K562 (cell line): ENCODE results near the gene WASF3. TPM values are rescaled to one million over a fixed set of nuclear protein-coding genes. Genes with fewer than 3 reads are reported as not detected.

Source experiments
- ATAC-seq: fragments of 200-7000 bp; cut with Tn5 transposase; 3 replicates; pipeline ENCODE4 v1.9.1; 2020; ENCODE audit warnings: moderate library complexity
- BruUV-seq: library from RNA; stranded (reverse); fragments of 400-500 nt; replicated peaks from 2 replicates; lab custom pipeline; 2021; lab: Mats Ljungman, UMichigan
- CTCF ChIA-PET: fragments of 300-600 bp; formaldehyde crosslinking; extraction: SDS; loops from one replicate; lab custom pipeline; 2021; ENCODE audit warnings: low intra/inter-chr PET ratio; lab: Yijun Ruan, JAX
- POLR2A ChIA-PET: fragments of 300-600, 350-650 bp; sonication (Branson Sonifier 250); formaldehyde crosslinking; extraction: SDS; loops from one replicate; lab custom pipeline; 2021; ENCODE audit warnings: antibody characterized with exemption, inconsistent platforms; lab: Yijun Ruan, JAX
- DNase-seq, 4 experiments: peaks; one replicate each; pipeline versions ENCODE4 v3.0.0 to v3.0.0-alpha.2; 2011 to 2018; ENCODE audit warnings: low spot score in 3 of 4, mixed read lengths in 3 of 4; ENCODE audit errors: extremely low read depth in 1 of 4
- FAIRE-seq: peaks from 2 replicates; lab custom pipeline; 2011; peaks lifted over from hg19 to GRCh38; lab: Jason Lieb, UNC
- H2AFZ ChIP-seq: 2 replicates; pipeline ENCODE4 v1.6.0; 2011; ENCODE audit warnings: low read depth, low read length, control low read depth, inconsistent platforms
- H3K27ac ChIP-seq: fragments of 200-600 bp; 3 replicates; pipeline ENCODE4 v1.8.0; 2011; ENCODE audit warnings: low read depth, mild to moderate bottlenecking, control low read depth, inconsistent platforms, low read length, moderate library complexity, mixed read lengths; ENCODE audit errors: extremely low read depth
- H3K27me3 ChIP-seq, 2 experiments: fragments of 300-600 bp in 1 of 2; 2 replicates in 1 of 2; 3 replicates in 1 of 2; pipeline versions ENCODE4 v1.6.0 to v1.8.0; 2011; ENCODE audit warnings: inconsistent platforms in 2 of 2, low read length in 2 of 2, mild to moderate bottlenecking in 1 of 2, mixed read lengths in 1 of 2, moderate library complexity in 1 of 2; ENCODE audit not compliant: control insufficient read depth in 2 of 2, insufficient read depth in 2 of 2
- H3K36me3 ChIP-seq: fragments of 300-600 bp; 3 replicates; pipeline ENCODE4 v1.8.0; 2011; ENCODE audit warnings: mild to moderate bottlenecking, low read length, inconsistent platforms; ENCODE audit not compliant: control insufficient read depth, insufficient read depth
- H3K4me1 ChIP-seq, 2 experiments: fragments of 200-600 bp in 1 of 2; replicated peaks in 1 of 2; 2 replicates in 1 of 2; 3 replicates in 1 of 2; pipeline versions ENCODE4 v1.5.1 to v1.8.0; 2011; ENCODE audit warnings: inconsistent platforms in 2 of 2, low read length in 2 of 2, mild to moderate bottlenecking in 1 of 2, mixed read lengths in 1 of 2, moderate library complexity in 1 of 2; ENCODE audit not compliant: control insufficient read depth in 2 of 2, insufficient read depth in 2 of 2
- H3K4me2 ChIP-seq: 2 replicates; pipeline ENCODE4 v1.6.1; 2011; ENCODE audit warnings: low read length, control low read depth, inconsistent platforms, mixed read lengths; ENCODE audit not compliant: insufficient read depth
- H3K4me3 ChIP-seq: fragments of 200-600 bp; sonication (generic), shearing (Covaris generic); 2 replicates; pipeline ENCODE4 v1.5.1; 2016; ENCODE audit warnings: control low read depth, inconsistent platforms
- H3K79me2 ChIP-seq: fragments of 200-600 bp; 3 replicates; pipeline ENCODE4 v1.8.0; 2011; ENCODE audit warnings: low read length, inconsistent platforms; ENCODE audit not compliant: control insufficient read depth, insufficient read depth
- H3K9ac ChIP-seq, 2 experiments: 2 replicates each; pipeline versions ENCODE4 v1.6.0 to v1.6.1; 2011; ENCODE audit warnings: low read depth in 2 of 2, low read length in 2 of 2, control low read depth in 1 of 2, inconsistent platforms in 1 of 2, mild to moderate bottlenecking in 1 of 2, mixed read lengths in 1 of 2; ENCODE audit not compliant: insufficient read depth in 1 of 2
- H3K9me1 ChIP-seq: one replicate; pipeline ENCODE4 v1.6.0; 2011; ENCODE audit warnings: inconsistent platforms, mild to moderate bottlenecking, low read length, moderate library complexity; ENCODE audit not compliant: control insufficient read depth, insufficient read depth
- H3K9me3 ChIP-seq: replicated peaks from 2 replicates; pipeline ENCODE4 v1.5.1; 2011; ENCODE audit warnings: low read depth, low read length, inconsistent platforms; ENCODE audit not compliant: control insufficient read depth, insufficient read depth
- H4K20me1 ChIP-seq: replicated peaks from 2 replicates; pipeline ENCODE4 v1.6.1; 2011; ENCODE audit warnings: low read length, inconsistent platforms, mixed read lengths; ENCODE audit not compliant: control insufficient read depth, insufficient read depth
- CBFA2T2 ChIP-seq: fragments of 450-650 bp; conservative IDR thresholded peaks from 2 replicates; pipeline ENCODE4 v1.6.1; 2017; ENCODE audit warnings: mild to moderate bottlenecking
- CTBP1 ChIP-seq: fragments of 450-650 bp; IDR thresholded peaks from 2 replicates; pipeline ENCODE4 v1.6.1; 2016; ENCODE audit warnings: borderline replicate concordance
- DPF2 ChIP-seq: fragments of 450-650 bp; IDR thresholded peaks from 2 replicates; pipeline ENCODE4 v1.6.1; 2016
- FOXK2 ChIP-seq, 2 experiments: fragments of 450-650 bp; IDR thresholded peaks in 1 of 2; conservative IDR thresholded peaks in 1 of 2; 2 replicates each; pipeline ENCODE4 v1.6.1; 2016; ENCODE audit warnings: low read depth in 2 of 2, mild to moderate bottlenecking in 1 of 2
- HNRNPL ChIP-seq: fragments of 200-400 bp; formaldehyde crosslinking; IDR thresholded peaks from 2 replicates; pipeline ENCODE4 v1.6.1; 2017; ENCODE audit warnings: low read depth, mild to moderate bottlenecking, low read length
- HSF4 ChIP-seq: fragments of 250-450 bp; sonication (Bioruptor Pico); IDR thresholded peaks from 2 replicates; pipeline ENCODE4 v2.1.2; 2022; ENCODE audit warnings: mild to moderate bottlenecking, moderate library complexity, borderline replicate concordance
- PURB ChIP-seq: sonication (generic); formaldehyde crosslinking; IDR thresholded peaks from 2 replicates; pipeline ENCODE4 v1.9.0; 2021; ENCODE audit warnings: low read depth, mild to moderate bottlenecking, missing genetic modification reagents
- RBM17 ChIP-seq: fragments of 200-400 bp; formaldehyde crosslinking; IDR thresholded peaks from 2 replicates; pipeline ENCODE4 v1.6.1; 2017; ENCODE audit warnings: low read depth, mild to moderate bottlenecking, low read length, borderline replicate concordance
- RFX7 ChIP-seq: fragments of 250-450 bp; sonication (Bioruptor Pico); IDR thresholded peaks from 2 replicates; pipeline ENCODE4 v1.5.1; 2021; ENCODE audit warnings: mild to moderate bottlenecking
- SMARCA5 ChIP-seq: fragments of 450-650 bp; IDR thresholded peaks from 2 replicates; pipeline ENCODE4 v1.6.1; 2016
- WHSC1 ChIP-seq: IDR thresholded peaks from one replicate; pipeline ENCODE4 v1.6.1; 2012; ENCODE audit warnings: low read length, control low read depth, inconsistent platforms
- ZC3H4 ChIP-seq: sonication (generic); formaldehyde crosslinking; IDR thresholded peaks from 2 replicates; pipeline ENCODE4 v1.9.0; 2021; ENCODE audit warnings: missing genetic modification reagents, borderline replicate concordance
- ZNF282 ChIP-seq: sonication (generic); formaldehyde crosslinking; IDR thresholded peaks from 2 replicates; pipeline ENCODE4 v1.8.1; 2023; ENCODE audit warnings: missing genetic modification reagents
- ZNF445 ChIP-seq: fragments of 250-450 bp; sonication (Bioruptor Pico); IDR thresholded peaks from 2 replicates; pipeline ENCODE4 v1.4.0; 2020; ENCODE audit warnings: low read depth, mild to moderate bottlenecking, moderate library complexity
- ZNF589 ChIP-seq: fragments of 200-800 bp; sonication (Bioruptor generic); IDR thresholded peaks from 2 replicates; pipeline ENCODE4 v1.6.1; 2016; ENCODE audit warnings: low read depth, missing genetic modification characterization, missing compliant biosample characterization
- WGBS: fragments of 100-300 bp; shearing (Covaris generic); methylation state at CpG from one replicate; pipeline ENCODE4 v1.1.6; 2016; ENCODE audit warnings: low coverage, mixed read lengths; ENCODE audit not compliant: insufficient coverage; ENCODE audit errors: missing lambda C conversion rate; 5-methylcytosine and 5-hydroxymethylcytosine counted together
- in situ Hi-C: fragments of 300-500 bp; cut with MboI; formaldehyde crosslinking; loops from 4 replicates; pipeline ENCODE4 v1.15.0; 2018; ENCODE audit warnings: inconsistent platforms, mixed read lengths
- intact Hi-C: fragments of 100-400 bp; cut with micrococcal nuclease; formaldehyde crosslinking; loops from 2 replicates; pipeline ENCODE4 v1.14.2; 2022
- polyA plus RNA-seq, 8 experiments: library from polyadenylated mRNA; depleted of rRNA in 4 of 8; stranded (reverse) in 5 of 8; unstranded in 3 of 8; fragments of >200 nt; fragmentation: Nextera tagmentation in 2 of 8; fragmentation: Illumina TruSeq in 1 of 8; extraction: Ambion mirVana in 2 of 8; extraction: Trizol in 1 of 8; gene quantifications; 2 replicates each; pipeline versions ENCODE4 v1.2.1 to v1.2.3, GENCODE V29; 2011 to 2014; ENCODE audit warnings: inconsistent platforms in 1 of 8, missing spikeins in 1 of 8
- total RNA-seq, 7 experiments: library from RNA; depleted of rRNA in 6 of 7; stranded (reverse); fragments of >200 nt in 6 of 7; fragmentation: Illumina TruSeq in 2 of 7; extraction: Trizol in 2 of 7; gene quantifications; 2 replicates each; pipeline versions ENCODE4 v1.2.1 to v1.2.3, GENCODE V29; 2011 to 2021; ENCODE audit warnings: low replicate concordance in 1 of 7
- TF ChIP-seq, protein P1 (sequence below): sonication (generic); formaldehyde crosslinking; IDR thresholded peaks from 2 replicates; pipeline ENCODE4 v1.8.0; 2023; ENCODE audit warnings: mild to moderate bottlenecking, missing genetic modification reagents
- TF ChIP-seq, protein P2 (sequence below): sonication (generic); formaldehyde crosslinking; IDR thresholded peaks from 2 replicates; pipeline ENCODE4 v1.8.0; 2022; ENCODE audit warnings: mild to moderate bottlenecking, missing genetic modification reagents
- TF ChIP-seq, protein P3 (sequence below): sonication (generic); formaldehyde crosslinking; IDR thresholded peaks from 2 replicates; pipeline ENCODE4 v1.8.1; 2023; ENCODE audit warnings: mild to moderate bottlenecking, missing genetic modification reagents, moderate library complexity

Gene WASF3
- total and polyA plus RNA-seq, 9 of the 15 experiments (the other 6 are each of a cell fraction or from before 2014, with no cell fraction given), result 0.04 to 0.43 (median 0.11) TPM

DNA sequence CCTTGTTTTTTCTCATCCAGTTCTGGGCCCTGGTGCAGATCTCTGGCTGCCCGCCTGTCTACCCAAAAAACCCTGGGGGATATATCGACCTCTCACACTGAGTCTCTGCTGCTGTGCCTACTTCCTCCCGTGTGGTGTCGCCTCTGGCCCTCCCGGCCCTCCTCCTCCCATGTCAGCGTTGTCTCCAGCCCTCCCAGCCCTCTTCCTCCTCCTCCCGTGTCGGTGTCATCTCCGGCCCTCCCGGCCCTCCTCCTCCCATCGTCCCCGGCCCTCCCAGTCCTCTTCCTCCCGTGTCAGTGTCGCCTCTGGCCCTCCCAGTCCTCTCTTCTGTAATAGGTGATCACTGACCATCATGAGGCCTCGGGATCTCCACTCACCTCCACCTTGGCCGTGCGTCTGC, 121.3 kb downstream of the WASF3 start:
- no peaks in the 10 kb centered on the region for H4K20me1 ChIP-seq
- BruUV-seq, result no TSS peak
- peaks cover 0 to 19% of the 10 kb centered on the region in 2 experiments; a peak in 2 of 5 replicates for H3K27me3 ChIP-seq
- no peaks in the 10 kb centered on the region for H3K79me2 ChIP-seq
- no peak overlapping the region for H3K9ac ChIP-seq
- H2AFZ ChIP-seq, result no peak overlapping the region
- peak in 2 of 4 experiments; percentile 3 to 8 for DNase-seq
- H3K9me3 ChIP-seq, result no peaks in the 10 kb centered on the region
- no peak overlapping the region for H3K4me3 ChIP-seq
- no peak overlapping the region for H3K27ac ChIP-seq
- no peak for TF ChIP-seq ZNF282 (CRISPR knock-in tag)
- no peak for TF ChIP-seq ZC3H4 (CRISPR knock-in tag)
- no peak for TF ChIP-seq CTBP1
- no peak for TF ChIP-seq WHSC1
- TF ChIP-seq, protein P1, sequence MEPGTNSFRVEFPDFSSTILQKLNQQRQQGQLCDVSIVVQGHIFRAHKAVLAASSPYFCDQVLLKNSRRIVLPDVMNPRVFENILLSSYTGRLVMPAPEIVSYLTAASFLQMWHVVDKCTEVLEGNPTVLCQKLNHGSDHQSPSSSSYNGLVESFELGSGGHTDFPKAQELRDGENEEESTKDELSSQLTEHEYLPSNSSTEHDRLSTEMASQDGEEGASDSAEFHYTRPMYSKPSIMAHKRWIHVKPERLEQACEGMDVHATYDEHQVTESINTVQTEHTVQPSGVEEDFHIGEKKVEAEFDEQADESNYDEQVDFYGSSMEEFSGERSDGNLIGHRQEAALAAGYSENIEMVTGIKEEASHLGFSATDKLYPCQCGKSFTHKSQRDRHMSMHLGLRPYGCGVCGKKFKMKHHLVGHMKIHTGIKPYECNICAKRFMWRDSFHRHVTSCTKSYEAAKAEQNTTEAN (CRISPR knock-in tag), result no peak
- TF ChIP-seq HNRNPL, result no peak
- TF ChIP-seq PURB (CRISPR knock-in tag), result no peak
- no peak for TF ChIP-seq RBM17
- no peak for TF ChIP-seq ZNF445 (CRISPR knock-in tag)
- no peak for TF ChIP-seq SMARCA5
- TF ChIP-seq FOXK2 (conservative IDR thresholded peaks at IDR 0.05 in 1 of 2, IDR thresholded peaks at IDR 0.05 in 1 of 2; ENCODE audit: low read depth in 2 of 2), result no peak
- TF ChIP-seq DPF2, result no peak
- TF ChIP-seq, protein P2, sequence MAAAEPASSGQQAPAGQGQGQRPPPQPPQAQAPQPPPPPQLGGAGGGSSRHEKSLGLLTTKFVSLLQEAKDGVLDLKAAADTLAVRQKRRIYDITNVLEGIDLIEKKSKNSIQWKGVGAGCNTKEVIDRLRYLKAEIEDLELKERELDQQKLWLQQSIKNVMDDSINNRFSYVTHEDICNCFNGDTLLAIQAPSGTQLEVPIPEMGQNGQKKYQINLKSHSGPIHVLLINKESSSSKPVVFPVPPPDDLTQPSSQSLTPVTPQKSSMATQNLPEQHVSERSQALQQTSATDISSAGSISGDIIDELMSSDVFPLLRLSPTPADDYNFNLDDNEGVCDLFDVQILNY (CRISPR knock-in tag), result no peak
- no peak for TF ChIP-seq HSF4 (CRISPR knock-in tag)
- no peak for TF ChIP-seq RFX7
- no peak for TF ChIP-seq ZNF589 (CRISPR knock-in tag)
- TF ChIP-seq, protein P3, sequence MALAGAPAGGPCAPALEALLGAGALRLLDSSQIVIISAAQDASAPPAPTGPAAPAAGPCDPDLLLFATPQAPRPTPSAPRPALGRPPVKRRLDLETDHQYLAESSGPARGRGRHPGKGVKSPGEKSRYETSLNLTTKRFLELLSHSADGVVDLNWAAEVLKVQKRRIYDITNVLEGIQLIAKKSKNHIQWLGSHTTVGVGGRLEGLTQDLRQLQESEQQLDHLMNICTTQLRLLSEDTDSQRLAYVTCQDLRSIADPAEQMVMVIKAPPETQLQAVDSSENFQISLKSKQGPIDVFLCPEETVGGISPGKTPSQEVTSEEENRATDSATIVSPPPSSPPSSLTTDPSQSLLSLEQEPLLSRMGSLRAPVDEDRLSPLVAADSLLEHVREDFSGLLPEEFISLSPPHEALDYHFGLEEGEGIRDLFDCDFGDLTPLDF (CRISPR knock-in tag), result no peak
- TF ChIP-seq CBFA2T2, result no peak
- TF ChIP-seq, all 486 proteins: peak for 0
- Histone ChIP-seq H3K9me1 (no peaks in the 10 kb centered on the region), H3K4me2 (no peak overlapping the region), H3K4me1 (no peaks in the 10 kb centered on the region), H3K36me3 (no peaks in the 10 kb centered on the region)
- ATAC-seq (peak; percentile 59), FAIRE-seq (no peak)
- ChIA-PET POLR2A (no interaction called here), CTCF (no interaction called here)
- WGBS, result 0% methylated on average over 5 of the region's 17 CpGs
- in situ Hi-C loops (no loop called here), intact Hi-C loops (no loop called here)
